ENCODE data around the gene SRP19.
"Not testable (repeated sequence)": the region's sequence is repeated elsewhere in the genome, so short reads cannot be mapped to it uniquely, and the experiment has no call there.

SRP19 gene

GRCh38 chr5:112876362-112876761, 15.3 kb downstream of the SRP19 start:
- FAIRE-seq = no peak

- no peak for FAIRE-seq
These were observed 17.0 kb downstream of the SRP19 start for GRCh38 chr5:112878101-112878500.

- FAIRE-seq = no peak
These were observed 17.7 kb downstream of the SRP19 start for GRCh38 chr5:112878760-112879159.

GRCh38 chr5:112880219-112880964, 19.3 kb downstream of the SRP19 start:
- FAIRE-seq = no peak

- FAIRE-seq = no peak
These were observed 22.1 kb downstream of the SRP19 start for GRCh38 chr5:112883192-112883591.

- FAIRE-seq = no peak
These were observed 23.9 kb downstream of the SRP19 start for GRCh38 chr5:112885001-112885400.

- FAIRE-seq = no peak
These were observed 25.9 kb downstream of the SRP19 start for GRCh38 chr5:112886975-112887374.

GRCh38 chr5:112892066-112892465, 31.0 kb downstream of the SRP19 start:
- FAIRE-seq = not testable (repeated sequence)

- FAIRE-seq = no peak
These were observed 31.7 kb downstream of the SRP19 start for GRCh38 chr5:112892776-112893175.

- FAIRE-seq = no peak
These were observed 34.6 kb downstream of the SRP19 start for GRCh38 chr5:112895682-112896081.

- FAIRE-seq = no peak
These were observed 41.5 kb downstream of the SRP19 start for GRCh38 chr5:112902561-112902960.

- FAIRE-seq = not testable (repeated sequence)
These were observed 43.9 kb downstream of the SRP19 start for GRCh38 chr5:112904996-112905395.

- no peak for FAIRE-seq
These were observed 45.5 kb downstream of the SRP19 start for GRCh38 chr5:112906637-112907036.

- no peak for FAIRE-seq
These were observed 46.1 kb downstream of the SRP19 start for GRCh38 chr5:112907166-112907631.

- no peak for FAIRE-seq
These were observed 47.8 kb downstream of the SRP19 start for GRCh38 chr5:112908854-112909253.

GRCh38 chr5:112910529-112910928, 49.4 kb downstream of the SRP19 start:
- no peak for FAIRE-seq

- FAIRE-seq = no peak
These were observed 53.5 kb downstream of the SRP19 start for GRCh38 chr5:112914584-112914983.

GRCh38 chr5:112915831-112916230, 54.7 kb downstream of the SRP19 start:
- no peak for FAIRE-seq

GRCh38 chr5:112917453-112917995, 56.4 kb downstream of the SRP19 start:
- no peak for FAIRE-seq

- no peak for FAIRE-seq
These were observed 57.0 kb downstream of the SRP19 start for GRCh38 chr5:112918136-112918535.

- FAIRE-seq = no peak
These were observed 57.6 kb downstream of the SRP19 start for GRCh38 chr5:112918679-112919078.

Data from TTC549 (cell line).